HG02852 (cell line): ENCODE measurements around the gene ULK4.
A peak's percentile ranks its signal among the peaks of the same experiment; 100 is the strongest.

Experiments used
- ATAC-seq: cut with Tn5 transposase; IDR thresholded peaks from one replicate; pipeline ENCODE4 v1.9.1; 2021; ENCODE audit warnings: mild to moderate bottlenecking, moderate library complexity; ENCODE audit not compliant: unreplicated experiment

ULK4 gene

DNA sequence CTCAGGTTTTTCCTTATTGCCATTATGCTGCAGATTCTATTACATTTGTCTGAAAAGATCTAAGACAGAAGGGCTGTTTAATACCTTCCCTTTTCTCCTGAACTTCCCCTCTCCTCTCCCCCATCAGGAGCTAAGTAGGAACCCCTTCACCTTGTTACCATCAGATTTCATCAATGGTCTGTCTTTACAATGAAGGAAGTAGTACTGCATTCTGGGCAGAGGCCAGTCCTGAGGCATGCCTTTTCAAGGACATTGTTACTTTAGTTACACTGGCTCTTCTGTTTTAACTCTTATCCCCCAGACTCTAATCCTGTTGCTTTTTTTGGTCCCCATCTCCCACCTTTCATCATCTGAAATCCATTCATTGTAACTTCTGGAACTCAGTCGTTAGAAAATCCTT, 754.5 kb downstream of the ULK4 start:
- ATAC-seq, result no peak

DNA sequence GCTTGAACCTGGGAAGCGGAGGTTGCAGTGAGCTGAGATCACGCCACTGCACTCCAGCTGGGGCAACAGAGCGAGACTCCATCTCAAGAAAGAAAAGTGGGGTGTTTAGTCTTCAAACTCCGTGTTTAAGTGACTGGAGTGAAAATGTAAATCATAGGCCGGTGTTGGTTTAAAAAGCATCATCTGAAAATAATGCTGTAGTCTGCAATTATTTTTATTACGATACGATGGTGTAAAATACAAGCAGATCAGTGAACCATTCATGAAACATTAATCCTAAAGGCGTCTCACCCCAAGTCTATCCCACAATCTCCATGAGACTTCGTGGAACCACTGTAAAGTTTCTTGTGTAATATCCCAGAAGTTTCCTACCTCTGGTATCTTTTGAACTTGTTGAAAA, 756.3 kb downstream of the ULK4 start:
- ATAC-seq, result no peak

DNA sequence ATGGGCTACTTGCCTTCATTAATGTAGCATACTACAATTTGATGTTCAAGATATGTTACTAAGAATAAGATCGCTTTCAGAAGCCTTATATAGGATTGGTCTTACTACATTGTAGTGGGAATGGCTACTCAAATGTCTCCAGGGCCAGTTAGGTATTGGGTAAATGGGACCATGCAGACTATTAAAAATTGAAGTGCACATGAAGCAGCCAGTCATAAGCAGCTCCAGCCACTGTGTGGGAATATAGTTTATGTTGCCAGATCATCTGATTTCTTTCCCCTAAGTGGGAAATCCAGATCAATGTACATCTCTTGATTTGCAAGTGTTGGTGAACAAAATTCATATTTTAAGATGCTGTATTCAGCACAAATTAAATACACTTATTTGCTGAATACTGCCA, 757.5 kb downstream of the ULK4 start:
- ATAC-seq, result no peak

DNA sequence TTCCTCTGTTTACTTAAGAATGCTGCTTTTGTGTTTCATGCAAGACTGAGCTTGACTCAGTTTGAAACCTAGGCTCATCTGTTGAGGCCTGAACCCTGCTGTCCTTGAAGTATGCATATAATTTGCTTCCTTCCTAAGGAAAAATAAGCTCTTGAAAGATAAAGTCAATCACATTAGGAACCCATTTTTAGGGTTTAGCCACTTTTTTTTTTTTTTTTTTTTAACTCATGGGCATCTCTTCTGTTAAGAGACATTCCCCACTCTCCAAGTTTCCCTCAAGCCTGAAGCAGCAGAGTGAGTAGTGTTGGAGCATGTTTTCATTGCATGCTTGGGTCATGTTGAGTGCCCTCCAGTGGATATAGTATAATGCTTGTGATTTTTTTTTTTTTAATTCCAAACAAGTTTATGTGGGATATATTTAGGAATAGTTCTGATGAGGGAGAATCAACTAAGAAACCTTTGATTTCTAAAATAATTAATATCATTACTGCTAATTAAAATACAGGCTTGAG, 759.0 kb downstream of the ULK4 start:
- ATAC-seq, result no peak

GRCh38 chr3:41202075-41202833, 759.6 kb downstream of the ULK4 start:
- ATAC-seq, result no peak

- ATAC-seq, result no peak
These were observed 761.3 kb downstream of the ULK4 start for GRCh38 chr3:41200669-41201021.

- ATAC-seq, result peak; percentile 20
These were observed 761.8 kb downstream of the ULK4 start for GRCh38 chr3:41199866-41200668.

DNA sequence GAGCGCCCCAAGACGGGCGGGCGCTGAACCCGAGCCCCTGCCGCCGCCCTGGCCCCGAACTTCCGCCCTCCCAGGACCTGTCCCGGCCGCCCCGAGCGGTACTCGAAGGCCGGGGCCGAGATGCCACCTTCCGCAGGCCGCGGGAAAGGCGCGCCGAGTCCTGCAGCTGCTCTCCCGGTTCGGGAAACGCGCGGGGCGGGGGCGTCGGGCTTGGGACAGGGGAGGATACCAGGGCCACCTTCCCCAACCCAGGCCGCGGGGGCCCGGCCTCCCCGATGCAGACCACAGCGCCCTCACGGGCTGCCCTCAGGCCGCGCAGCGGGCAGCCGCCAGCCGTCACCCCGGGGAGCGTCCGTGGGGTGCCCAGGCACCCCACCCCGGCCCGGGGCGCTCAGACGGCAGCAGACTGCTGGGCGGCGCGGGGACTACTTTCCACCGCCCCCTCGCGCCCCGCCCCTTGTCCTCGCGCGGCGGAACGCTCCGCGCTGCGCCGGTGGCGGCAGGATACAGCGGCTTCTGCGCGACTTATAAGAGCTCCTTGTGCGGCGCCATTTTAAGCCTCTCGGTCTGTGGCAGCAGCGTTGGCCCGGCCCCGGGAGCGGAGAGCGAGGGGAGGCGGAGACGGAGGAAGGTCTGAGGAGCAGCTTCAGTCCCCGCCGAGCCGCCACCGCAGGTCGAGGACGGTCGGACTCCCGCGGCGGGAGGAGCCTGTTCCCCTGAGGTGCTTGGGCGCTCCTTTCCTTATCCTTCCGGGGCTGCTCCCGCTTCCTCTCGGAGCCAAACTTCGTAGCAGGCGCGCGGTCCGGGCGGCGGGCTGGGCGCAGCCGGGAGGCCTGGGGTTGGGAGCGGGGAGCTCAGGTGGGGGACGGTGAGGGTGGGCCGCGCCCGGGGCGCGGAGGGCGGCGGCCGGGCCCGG, 762.7 kb downstream of the ULK4 start, which contains the start of gene CTNNB1:
TSS of gene CTNNB1 (plus strand) at position 556 of the 916 bp plus-strand sequence. CDS start 24,564 bp downstream, outside the sequence.
- ATAC-seq, result peak; percentile 65

DNA sequence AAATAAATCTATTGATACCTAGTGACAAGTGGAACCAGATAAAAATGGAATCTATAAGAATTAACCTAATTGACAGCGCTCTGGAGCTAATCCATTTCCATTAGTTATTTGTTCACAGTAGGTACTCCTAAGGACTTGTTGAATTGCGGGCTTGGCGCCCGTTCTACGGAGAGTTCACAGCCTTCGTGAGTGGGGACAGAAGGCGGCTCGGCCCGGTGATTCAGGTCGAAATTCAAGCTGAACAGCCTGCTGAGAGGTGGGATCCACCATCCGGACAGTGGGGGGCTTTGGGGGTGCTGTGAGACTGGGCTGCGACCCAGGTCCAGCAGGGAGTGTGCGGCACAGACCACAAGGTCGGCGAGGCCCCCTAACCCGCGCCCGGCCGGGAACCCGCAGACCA, 763.4 kb downstream of the ULK4 start:
- ATAC-seq, result peak; percentile 0

DNA sequence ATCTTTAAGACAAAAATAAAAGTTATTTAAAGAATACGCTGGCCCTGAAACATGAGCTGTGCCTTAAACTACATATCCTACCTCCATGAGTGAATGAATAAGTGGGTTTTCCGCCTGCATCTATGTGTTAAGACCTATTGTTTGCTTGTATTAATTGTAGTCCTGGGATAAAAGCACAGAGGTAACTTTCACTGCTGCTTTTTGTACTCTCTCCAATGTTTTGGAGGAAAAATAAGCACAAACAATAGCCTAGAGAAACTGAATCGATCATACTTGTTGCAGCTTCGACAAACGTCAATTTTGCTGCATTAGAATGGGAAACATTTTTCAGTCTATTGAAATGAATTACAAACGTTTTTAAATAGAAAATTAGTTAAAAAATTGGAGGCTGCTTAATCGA, 763.9 kb downstream of the ULK4 start:
- ATAC-seq, result no peak
